Measurements from ENCODE around the gene NBPF3. TPM values are rescaled to one million over a fixed set of nuclear protein-coding genes. Genes with fewer than 3 reads are reported as not detected.

Gene NBPF3
- total RNA-seq, 1 experiment from 2014 or later, result 21.4 TPM

DNA sequence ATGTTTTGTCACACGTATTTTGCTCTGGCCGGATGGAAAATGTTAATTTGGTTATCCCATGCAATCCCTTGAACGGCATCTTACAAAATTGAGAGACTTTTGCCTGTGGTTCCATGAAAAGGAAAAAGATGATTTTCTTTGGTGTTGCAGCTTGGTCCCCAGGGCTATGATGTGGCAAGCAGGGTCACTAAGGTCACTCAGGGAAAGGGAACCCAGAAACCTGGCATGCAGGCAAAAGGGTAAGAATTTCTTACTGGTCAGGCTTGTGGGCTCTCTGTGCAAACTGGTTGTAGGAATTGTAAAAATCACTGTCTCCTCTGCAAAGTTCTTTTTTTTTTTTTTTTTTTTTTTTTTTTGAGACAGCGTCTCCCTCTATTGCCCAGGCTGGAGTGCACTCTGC lies 48.4 kb upstream of the NBPF3 start:
- DNase-seq (ENCODE audit: low spot score), result no peak
- peaks cover 7% of the 10 kb centered on the region for H3K36me3 Mint-ChIP-seq
- TF ChIP-seq GTF2I (CRISPR knock-in tag; conservative IDR thresholded peaks at IDR 0.05), result no peak
- TF ChIP-seq MXD4 (CRISPR knock-in tag; IDR thresholded peaks at IDR 0.05; ENCODE audit: borderline replicate concordance), result no peak
- no peak for TF ChIP-seq MYBL2 (CRISPR knock-in tag; IDR thresholded peaks at IDR 0.05)
- TF ChIP-seq CTCF (IDR thresholded peaks at IDR 0.05), result no peak
- TF ChIP-seq EMX1 (CRISPR knock-in tag; IDR thresholded peaks at IDR 0.05), result no peak
- no peak for TF ChIP-seq ZSCAN18 (CRISPR knock-in tag; IDR thresholded peaks at IDR 0.05)
- no peak for TF ChIP-seq IRF2 (CRISPR knock-in tag; IDR thresholded peaks at IDR 0.05; ENCODE audit: borderline replicate concordance, low read depth)
- TF ChIP-seq ZNF416 (CRISPR knock-in tag; IDR thresholded peaks at IDR 0.05), result no peak
- TF ChIP-seq, protein P1, sequence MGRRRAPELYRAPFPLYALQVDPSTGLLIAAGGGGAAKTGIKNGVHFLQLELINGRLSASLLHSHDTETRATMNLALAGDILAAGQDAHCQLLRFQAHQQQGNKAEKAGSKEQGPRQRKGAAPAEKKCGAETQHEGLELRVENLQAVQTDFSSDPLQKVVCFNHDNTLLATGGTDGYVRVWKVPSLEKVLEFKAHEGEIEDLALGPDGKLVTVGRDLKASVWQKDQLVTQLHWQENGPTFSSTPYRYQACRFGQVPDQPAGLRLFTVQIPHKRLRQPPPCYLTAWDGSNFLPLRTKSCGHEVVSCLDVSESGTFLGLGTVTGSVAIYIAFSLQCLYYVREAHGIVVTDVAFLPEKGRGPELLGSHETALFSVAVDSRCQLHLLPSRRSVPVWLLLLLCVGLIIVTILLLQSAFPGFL (CRISPR knock-in tag; IDR thresholded peaks at IDR 0.05; ENCODE audit: borderline replicate concordance), result no peak
- TF ChIP-seq ZNF396 (CRISPR knock-in tag; IDR thresholded peaks at IDR 0.05; ENCODE audit: borderline replicate concordance), result no peak
- TF ChIP-seq, protein P2, sequence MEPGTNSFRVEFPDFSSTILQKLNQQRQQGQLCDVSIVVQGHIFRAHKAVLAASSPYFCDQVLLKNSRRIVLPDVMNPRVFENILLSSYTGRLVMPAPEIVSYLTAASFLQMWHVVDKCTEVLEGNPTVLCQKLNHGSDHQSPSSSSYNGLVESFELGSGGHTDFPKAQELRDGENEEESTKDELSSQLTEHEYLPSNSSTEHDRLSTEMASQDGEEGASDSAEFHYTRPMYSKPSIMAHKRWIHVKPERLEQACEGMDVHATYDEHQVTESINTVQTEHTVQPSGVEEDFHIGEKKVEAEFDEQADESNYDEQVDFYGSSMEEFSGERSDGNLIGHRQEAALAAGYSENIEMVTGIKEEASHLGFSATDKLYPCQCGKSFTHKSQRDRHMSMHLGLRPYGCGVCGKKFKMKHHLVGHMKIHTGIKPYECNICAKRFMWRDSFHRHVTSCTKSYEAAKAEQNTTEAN (CRISPR knock-in tag; IDR thresholded peaks at IDR 0.05), result no peak
- no peak for TF ChIP-seq ATF1 (CRISPR knock-in tag; IDR thresholded peaks at IDR 0.05)
- TF ChIP-seq TCF7 (CRISPR knock-in tag; IDR thresholded peaks at IDR 0.05; ENCODE audit: low read depth), result no peak
- TF ChIP-seq NFYB (CRISPR knock-in tag; conservative IDR thresholded peaks at IDR 0.05; ENCODE audit: low read depth), result no peak
- no peak overlapping the region for H3K27ac Mint-ChIP-seq
- H3K9me3 Mint-ChIP-seq, result peaks cover 5% of the 10 kb centered on the region
- CTCF ChIA-PET, result interaction anchor here (1.4 kb wide), 1 partner anchor 174 kb away, joined by 3 read pairs; no protein-coding TSS in a partner anchor
- H3K4me1 Mint-ChIP-seq, result peaks cover 10% of the 10 kb centered on the region
- H3K27me3 Mint-ChIP-seq (ENCODE audit: low read depth), result peaks cover 4% of the 10 kb centered on the region
- no peak for ATAC-seq
- POLR2A ChIA-PET, result interaction anchor here (0.7 kb wide), 1 partner anchor 127 kb away, joined by 4 read pairs; no protein-coding TSS in a partner anchor
- no peak overlapping the region for H3K4me3 Mint-ChIP-seq

DNA sequence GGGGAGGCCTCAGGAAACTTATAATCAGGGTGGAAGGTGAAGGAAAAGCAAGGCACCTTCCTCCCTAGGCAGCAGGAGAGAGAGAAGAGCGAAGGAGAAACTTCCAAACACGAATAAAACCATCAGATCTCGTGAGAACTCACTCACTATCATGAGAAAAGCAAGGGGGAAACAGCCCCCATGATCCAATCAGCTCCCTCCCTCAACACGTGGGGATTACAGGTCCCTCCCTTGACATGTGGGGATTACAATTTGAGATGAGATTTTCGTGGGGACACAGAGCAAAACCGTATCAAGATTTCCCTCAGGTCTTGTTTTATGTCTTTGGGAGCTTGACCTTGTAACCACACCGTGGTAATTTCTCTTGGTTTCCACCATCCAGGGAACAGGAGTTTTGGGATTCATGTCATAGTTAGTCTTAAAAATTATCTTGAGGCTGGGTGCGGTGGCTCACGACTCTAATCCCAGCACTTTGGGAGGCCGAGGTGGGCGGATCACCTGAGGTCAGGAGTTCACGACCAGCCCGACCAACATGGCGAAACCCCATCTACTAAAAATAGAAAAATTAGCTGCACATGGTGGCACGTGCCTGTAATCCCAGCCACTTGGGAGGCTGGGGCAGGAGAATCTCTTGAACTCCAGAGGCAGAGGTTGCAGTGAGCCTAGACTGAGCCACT lies 47.2 kb upstream of the NBPF3 start:
- POLR2A ChIA-PET, result no interaction called here
- CTCF ChIA-PET, result interaction anchor here (1.2 to 1.4 kb wide), 2 partner anchors 24 to 98 kb away, joined by 3 to 4 read pairs; no protein-coding TSS in a partner anchor
- peaks cover 4% of the 10 kb centered on the region; the same call in 1 of the 2 replicates for H3K9me3 Mint-ChIP-seq
- H3K36me3 Mint-ChIP-seq, result peaks cover 5% of the 10 kb centered on the region; the same call in 1 of the 2 replicates
- ATAC-seq, result no peak
- no peak overlapping the region for H3K27ac Mint-ChIP-seq
- DNase-seq (ENCODE audit: low spot score), result no peak
- peaks cover 4% of the 10 kb centered on the region for H3K27me3 Mint-ChIP-seq (ENCODE audit: low read depth)
- H3K4me3 Mint-ChIP-seq, result no peak overlapping the region
- peaks cover 16% of the 10 kb centered on the region for H3K4me1 Mint-ChIP-seq
- no peak for TF ChIP-seq IRF1 (CRISPR knock-in tag; IDR thresholded peaks at IDR 0.05)

- Mint-ChIP-seq H3K36me3 (no peaks in the 10 kb centered on the region), H3K4me3 (no peak overlapping the region), H3K27me3 (ENCODE audit: low read depth) (peaks cover 11% of the 10 kb centered on the region), H3K27ac (no peak overlapping the region), H3K9me3 (no peaks in the 10 kb centered on the region), H3K4me1 (peaks cover 19% of the 10 kb centered on the region)
- ChIA-PET POLR2A (no interaction called here), CTCF (interaction anchor here (1.2 kb wide), 1 partner anchor 178 kb away, joined by 3 read pairs; no protein-coding TSS in a partner anchor)
- no peak for DNase-seq (ENCODE audit: low spot score)
- no peak for ATAC-seq
- no peak for TF ChIP-seq ZNF317 (CRISPR knock-in tag; IDR thresholded peaks at IDR 0.05; ENCODE audit: borderline replicate concordance, low read depth)
- TF ChIP-seq, protein P3, sequence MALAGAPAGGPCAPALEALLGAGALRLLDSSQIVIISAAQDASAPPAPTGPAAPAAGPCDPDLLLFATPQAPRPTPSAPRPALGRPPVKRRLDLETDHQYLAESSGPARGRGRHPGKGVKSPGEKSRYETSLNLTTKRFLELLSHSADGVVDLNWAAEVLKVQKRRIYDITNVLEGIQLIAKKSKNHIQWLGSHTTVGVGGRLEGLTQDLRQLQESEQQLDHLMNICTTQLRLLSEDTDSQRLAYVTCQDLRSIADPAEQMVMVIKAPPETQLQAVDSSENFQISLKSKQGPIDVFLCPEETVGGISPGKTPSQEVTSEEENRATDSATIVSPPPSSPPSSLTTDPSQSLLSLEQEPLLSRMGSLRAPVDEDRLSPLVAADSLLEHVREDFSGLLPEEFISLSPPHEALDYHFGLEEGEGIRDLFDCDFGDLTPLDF (CRISPR knock-in tag; IDR thresholded peaks at IDR 0.05), result no peak
- TF ChIP-seq, protein P4, sequence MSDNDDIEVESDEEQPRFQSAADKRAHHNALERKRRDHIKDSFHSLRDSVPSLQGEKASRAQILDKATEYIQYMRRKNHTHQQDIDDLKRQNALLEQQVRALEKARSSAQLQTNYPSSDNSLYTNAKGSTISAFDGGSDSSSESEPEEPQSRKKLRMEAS (CRISPR knock-in tag; IDR thresholded peaks at IDR 0.05), result no peak
- TF ChIP-seq, protein P5, sequence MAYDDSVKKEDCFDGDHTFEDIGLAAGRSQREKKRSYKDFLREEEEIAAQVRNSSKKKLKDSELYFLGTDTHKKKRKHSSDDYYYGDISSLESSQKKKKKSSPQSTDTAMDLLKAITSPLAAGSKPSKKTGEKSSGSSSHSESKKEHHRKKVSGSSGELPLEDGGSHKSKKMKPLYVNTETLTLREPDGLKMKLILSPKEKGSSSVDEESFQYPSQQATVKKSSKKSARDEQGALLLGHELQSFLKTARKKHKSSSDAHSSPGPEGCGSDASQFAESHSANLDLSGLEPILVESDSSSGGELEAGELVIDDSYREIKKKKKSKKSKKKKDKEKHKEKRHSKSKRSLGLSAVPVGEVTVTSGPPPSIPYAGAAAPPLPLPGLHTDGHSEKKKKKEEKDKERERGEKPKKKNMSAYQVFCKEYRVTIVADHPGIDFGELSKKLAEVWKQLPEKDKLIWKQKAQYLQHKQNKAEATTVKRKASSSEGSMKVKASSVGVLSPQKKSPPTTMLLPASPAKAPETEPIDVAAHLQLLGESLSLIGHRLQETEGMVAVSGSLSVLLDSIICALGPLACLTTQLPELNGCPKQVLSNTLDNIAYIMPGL (CRISPR knock-in tag; IDR thresholded peaks at IDR 0.05), result no peak
- TF ChIP-seq, protein P6, sequence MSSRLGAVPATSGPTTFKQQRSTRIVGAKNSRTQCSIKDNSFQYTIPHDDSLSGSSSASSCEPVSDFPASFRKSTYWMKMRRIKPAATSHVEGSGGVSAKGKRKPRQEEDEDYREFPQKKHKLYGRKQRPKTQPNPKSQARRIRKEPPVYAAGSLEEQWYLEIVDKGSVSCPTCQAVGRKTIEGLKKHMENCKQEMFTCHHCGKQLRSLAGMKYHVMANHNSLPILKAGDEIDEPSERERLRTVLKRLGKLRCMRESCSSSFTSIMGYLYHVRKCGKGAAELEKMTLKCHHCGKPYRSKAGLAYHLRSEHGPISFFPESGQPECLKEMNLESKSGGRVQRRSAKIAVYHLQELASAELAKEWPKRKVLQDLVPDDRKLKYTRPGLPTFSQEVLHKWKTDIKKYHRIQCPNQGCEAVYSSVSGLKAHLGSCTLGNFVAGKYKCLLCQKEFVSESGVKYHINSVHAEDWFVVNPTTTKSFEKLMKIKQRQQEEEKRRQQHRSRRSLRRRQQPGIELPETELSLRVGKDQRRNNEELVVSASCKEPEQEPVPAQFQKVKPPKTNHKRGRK (CRISPR knock-in tag; IDR thresholded peaks at IDR 0.05; ENCODE audit: borderline replicate concordance), result no peak
Measured at GRCh38 chr1:21396516-21396915, 43.4 kb upstream of the NBPF3 start.

Measured in WTC11 (cell line).